ENCODE data around the gene PHF2.

PHF2 gene

GRCh38 chr9:93600504-93600903 is 24.1 kb downstream of the PHF2 start:
- no peak for TF ChIP-seq CTCF (IDR thresholded peaks at IDR 0.05; ENCODE audit: low read depth, low read length)
- no peak for DNase-seq (ENCODE audit: extremely low read depth, low read depth)

- no peak for TF ChIP-seq CTCF (IDR thresholded peaks at IDR 0.05; ENCODE audit: low read depth, low read length)
- no peak for DNase-seq (ENCODE audit: extremely low read depth, low read depth)
These were observed 24.7 kb downstream of the PHF2 start for GRCh38 chr9:93601063-93601462.

- no peak for TF ChIP-seq CTCF (IDR thresholded peaks at IDR 0.05; ENCODE audit: low read depth, low read length)
- DNase-seq (ENCODE audit: extremely low read depth, low read depth): no peak
These were observed 25.3 kb downstream of the PHF2 start for GRCh38 chr9:93601666-93602065.

GRCh38 chr9:93603011-93603410 is 26.6 kb downstream of the PHF2 start:
- DNase-seq (ENCODE audit: extremely low read depth, low read depth): no peak
- no peak for TF ChIP-seq CTCF (IDR thresholded peaks at IDR 0.05; ENCODE audit: low read depth, low read length)

- DNase-seq (ENCODE audit: extremely low read depth, low read depth): no peak
- TF ChIP-seq CTCF (IDR thresholded peaks at IDR 0.05; ENCODE audit: low read depth, low read length): no peak
These were observed 27.5 kb downstream of the PHF2 start for GRCh38 chr9:93603906-93604326.

- DNase-seq (ENCODE audit: extremely low read depth, low read depth): no peak
- TF ChIP-seq CTCF (IDR thresholded peaks at IDR 0.05; ENCODE audit: low read depth, low read length): no peak
These were observed 29.8 kb downstream of the PHF2 start for GRCh38 chr9:93606187-93606586.

- no peak for TF ChIP-seq CTCF (IDR thresholded peaks at IDR 0.05; ENCODE audit: low read depth, low read length)
These were observed 33.8 kb downstream of the PHF2 start for GRCh38 chr9:93610206-93610605.

More at GRCh38 chr9:93610206-93610605, 33.8 kb downstream of the PHF2 start:
- no peak for DNase-seq (ENCODE audit: extremely low read depth, low read depth)

All from AG09319 (cell line).